Measurements from ENCODE around the gene TMEM179B.
A peak's percentile ranks its signal among the peaks of the same experiment; 100 is the strongest.
"Not testable (repeated sequence)": the region's sequence is repeated elsewhere in the genome, so short reads cannot be mapped to it uniquely, and the experiment has no call there.

TMEM179B gene

DNA sequence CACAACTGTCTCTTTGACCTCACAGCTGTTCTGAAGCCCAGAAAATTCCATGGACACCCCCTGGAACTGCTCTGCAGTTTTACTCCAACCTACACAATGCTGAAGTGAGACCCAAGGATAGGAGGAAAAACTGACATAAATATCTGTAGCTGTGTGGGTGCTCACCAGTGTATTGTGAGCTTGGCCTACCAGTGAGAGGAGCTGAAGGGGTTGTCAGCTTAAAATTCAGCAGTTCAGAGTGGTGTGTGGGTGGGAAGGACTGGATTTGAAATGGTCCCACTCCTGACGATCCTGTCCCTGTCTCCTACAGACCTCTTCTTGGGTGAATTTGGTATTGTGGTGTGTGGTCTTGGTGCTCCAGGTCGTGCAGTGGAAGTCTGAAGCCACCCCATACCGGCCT lies 2.4 kb downstream of the TMEM179B start:
- no peak for FAIRE-seq

DNA sequence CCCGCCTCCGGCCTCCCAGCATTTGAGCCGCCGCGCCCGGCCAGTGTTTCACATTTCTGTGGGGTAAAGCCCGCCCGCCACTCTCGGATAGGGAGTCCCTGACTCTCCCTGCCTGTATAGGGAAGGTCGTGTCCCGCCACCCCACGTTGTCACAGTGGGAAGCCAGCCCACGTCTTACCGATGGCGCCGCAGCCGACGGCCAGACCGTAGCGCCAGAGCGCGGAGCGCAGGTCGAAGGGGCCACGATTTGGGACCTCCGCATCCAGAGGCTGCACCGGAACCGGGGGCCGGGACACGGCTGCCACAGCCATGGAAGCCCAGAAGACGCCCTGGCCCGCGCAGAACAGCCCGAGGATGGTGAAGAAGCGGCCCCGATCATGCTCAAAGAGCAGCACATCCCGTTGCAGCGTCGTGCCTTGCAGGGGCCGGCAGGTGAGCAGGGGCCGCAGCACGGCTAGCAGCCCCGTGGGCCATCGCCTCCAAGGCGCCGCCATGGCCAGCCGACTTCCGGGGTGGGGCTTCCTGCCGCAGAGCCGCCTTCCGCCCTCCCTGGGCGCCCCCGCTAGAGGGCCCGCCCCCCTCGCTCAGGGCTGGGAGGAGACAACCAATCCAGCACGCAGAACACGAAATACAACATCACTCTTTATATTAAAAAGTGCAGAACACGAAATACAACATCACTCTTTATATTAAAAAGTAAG lies 4.4 kb downstream of the TMEM179B start, which contains the start of gene TMEM223:
TMEM223 (minus strand) TSS at position 506 of the 701 bp plus-strand sequence; CDS start at position 494, 12 bp downstream.
- no peak for FAIRE-seq

DNA sequence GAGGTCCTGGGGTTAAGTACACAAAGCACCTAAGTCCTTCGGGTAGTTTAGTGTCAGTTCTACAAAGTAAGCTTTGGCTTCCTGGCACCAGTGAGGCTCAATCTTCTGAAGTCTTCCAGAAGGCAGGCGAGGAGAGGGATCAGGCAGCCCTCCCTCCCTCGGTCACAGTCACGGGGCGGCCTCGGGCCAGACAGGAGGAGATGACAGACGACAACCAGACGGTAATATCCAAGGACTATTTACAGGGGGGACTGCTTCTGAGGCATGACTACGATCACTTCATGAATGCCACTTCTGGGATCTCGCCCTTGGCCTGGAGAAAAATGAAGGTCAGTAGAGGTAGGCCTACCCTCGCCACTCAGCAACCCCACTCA lies 5.0 kb downstream of the TMEM179B start:
- no peak for FAIRE-seq

DNA sequence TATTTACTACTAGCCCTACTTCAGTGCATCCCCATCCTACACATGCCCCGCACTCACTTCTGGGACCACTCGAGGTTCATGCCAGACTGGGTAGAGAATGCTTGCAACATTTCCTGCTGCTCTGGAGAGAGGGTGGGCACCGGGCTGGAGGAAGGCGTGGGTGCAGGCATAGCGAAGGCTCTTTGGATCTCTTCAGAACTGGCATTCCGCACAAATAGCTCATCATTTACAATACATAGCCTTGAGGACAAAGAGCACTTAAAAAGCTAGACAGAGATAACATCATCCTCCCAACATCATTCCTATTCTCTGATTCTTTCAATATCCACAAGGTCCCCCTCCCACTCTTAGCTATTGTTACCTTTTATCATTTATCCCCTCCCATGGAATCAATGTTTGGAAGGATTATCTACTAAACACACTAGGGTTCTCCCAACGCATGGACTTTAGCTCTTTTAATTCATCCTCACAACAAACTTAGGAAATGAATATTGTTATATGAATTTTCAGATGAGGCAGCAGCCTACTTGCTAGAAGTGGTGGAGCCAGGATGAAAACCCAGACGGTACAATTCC lies 7.1 kb downstream of the TMEM179B start:
- FAIRE-seq, result no peak

DNA sequence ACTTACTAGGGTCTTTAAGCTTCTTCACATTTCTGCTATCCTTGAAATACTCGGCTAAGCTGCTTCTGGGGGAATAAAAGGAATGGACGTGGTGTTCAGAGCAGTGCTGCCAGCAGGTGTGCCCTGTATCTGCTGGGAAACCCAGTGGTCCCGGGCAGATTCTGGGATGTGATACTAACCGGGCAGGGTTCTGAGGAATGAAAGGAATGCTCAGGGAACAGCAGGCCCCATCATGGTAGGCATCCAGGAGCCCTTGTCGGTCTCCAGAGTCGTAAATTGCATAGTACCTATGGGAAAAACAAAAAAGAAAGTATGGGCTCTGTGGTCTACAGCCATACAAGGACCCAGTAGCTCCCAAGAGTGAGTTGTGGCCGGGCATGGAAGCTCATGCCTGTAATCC lies 9.1 kb downstream of the TMEM179B start:
- FAIRE-seq, result no peak

DNA sequence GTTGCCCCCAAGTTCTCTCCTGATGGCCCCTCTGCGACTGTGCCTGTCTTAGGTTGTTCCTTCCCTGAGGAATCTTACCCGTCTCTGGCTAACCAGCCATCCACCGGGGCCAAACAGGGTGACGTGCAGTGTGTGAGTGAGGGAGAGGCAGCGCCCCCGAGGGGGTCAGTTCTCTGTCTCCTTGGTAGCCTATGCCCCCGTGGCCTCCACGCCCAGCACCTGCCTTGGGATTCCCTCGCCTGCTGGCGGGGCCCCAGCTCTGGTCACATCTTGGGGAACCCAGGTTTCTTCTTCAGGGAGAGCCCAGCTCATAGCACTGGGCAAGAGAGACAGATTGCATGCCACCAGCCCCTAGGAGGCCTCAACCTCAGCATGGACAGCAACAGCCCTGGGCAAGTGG lies 12.3 kb downstream of the TMEM179B start:
- no peak for FAIRE-seq

DNA sequence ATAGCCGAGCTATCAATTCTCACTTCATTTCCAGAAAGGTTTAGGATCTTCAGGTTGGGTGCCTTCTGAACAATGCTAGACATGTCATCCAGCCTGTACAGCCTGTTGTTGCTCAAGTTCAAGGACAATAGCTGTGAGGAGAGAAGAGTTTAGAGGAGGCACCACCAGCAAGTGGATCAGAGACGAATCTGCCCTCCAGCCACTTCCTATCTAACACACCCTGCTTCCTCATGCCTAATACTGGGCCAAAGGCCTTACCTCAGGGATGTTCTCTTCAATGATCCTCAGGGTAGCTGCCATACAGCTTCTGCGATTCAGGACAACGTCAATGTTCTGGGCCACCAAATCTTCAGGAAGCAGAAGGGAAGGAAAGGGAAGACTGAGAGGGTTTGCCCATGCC lies 13.9 kb downstream of the TMEM179B start:
- no peak for FAIRE-seq

DNA sequence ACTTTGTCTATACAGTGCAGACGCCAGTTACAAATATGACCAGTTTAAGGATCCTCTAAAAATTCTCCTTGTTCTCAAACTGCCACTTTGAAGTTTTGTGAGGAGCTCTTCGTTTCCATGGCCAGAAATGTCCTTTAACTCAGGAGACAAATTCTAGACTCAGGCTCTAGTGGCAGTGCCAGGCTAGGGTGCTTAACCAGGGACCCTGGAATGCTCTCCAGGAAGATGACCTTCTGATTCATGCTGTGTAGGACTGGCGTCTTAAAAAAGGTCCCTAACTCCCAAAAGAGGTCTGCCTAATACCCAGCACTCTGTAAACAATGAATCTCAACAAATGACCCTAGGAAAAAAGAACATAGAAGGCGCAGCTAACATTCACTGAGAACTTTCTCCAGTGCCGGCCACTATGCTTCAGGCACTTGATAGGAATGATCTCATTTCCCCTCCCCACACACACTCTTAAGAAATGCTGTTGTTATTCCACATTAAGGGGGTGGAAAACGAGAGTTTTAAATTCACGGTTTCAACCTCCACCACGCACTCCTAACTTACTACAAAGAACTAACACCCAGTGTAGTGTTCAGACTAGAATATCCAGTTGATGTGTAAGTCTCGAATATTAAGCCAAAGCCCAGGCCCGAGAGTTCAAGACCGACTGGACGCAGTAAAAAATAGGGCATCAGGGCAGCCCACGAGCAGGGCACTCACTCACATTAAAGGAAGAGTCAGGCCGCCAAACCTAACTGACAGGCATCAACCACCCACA lies 17.3 kb downstream of the TMEM179B start:
- FAIRE-seq, result no peak

DNA sequence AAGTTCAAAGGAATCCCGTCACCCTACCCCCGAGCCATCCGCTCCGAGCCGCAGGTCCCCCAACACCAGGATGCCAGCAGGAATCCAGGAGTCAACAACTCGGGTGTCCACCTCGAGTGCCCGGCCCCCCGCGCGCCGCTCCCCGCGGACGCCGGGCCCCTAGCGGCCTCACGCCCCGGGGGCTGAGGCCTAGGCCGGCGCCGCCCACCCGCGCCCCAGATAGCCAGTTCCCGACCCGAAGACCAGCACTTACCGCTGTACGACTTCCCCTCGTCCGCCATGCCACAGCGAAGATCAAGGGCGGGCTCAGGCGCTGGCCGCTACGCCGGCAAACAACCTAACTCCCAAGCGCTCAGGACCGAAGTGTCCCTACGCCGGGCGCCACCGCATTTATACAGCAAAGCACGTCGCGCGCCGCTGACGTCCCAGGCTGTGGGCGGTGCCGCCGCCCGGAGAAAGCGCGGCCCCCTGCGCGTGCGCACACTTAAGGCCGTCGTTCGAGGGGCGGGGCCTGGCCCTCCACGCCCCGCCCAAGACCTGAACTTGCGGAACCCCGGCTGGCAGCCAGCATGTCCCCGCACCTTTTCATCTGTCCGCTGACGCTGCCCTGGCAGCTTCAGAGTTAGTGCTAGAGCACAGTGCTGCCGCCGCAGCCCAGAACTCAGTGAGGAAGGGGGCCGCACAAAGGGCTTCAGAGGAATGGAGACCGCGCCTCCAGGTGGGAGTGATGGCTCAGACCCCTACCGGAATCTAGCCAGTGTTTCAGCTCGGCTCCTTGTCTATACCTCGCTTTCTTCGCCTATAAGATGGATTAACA lies 18.1 kb downstream of the TMEM179B start, which contains the start of gene NXF1:
NXF1 (minus strand) TSS at position 365 of the 817 bp plus-strand sequence; CDS start at position 281, 84 bp downstream.
- FAIRE-seq, result no peak

DNA sequence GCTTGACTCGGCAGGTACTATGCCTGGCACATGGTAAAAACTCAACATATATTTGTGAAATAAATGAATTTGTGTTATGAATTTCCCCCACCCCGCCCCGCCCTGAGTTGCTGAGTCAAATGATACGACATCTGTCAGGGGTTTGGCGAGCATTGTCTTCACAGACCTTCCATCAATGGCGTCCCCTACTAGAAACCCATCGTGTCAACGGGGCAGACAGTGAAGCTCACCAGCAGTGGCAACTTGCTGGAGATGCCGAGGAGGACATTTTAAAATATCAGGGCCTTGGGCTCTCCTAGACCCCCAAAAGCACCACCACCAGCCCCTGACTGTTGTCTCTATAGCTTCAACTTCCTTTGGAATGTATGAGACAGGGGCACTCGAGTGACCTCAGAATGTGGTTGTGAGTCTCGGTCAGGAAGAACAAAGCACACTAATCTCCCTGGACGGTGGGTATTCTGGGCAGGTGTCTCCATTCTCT lies 18.8 kb downstream of the TMEM179B start:
- FAIRE-seq, result no peak

DNA sequence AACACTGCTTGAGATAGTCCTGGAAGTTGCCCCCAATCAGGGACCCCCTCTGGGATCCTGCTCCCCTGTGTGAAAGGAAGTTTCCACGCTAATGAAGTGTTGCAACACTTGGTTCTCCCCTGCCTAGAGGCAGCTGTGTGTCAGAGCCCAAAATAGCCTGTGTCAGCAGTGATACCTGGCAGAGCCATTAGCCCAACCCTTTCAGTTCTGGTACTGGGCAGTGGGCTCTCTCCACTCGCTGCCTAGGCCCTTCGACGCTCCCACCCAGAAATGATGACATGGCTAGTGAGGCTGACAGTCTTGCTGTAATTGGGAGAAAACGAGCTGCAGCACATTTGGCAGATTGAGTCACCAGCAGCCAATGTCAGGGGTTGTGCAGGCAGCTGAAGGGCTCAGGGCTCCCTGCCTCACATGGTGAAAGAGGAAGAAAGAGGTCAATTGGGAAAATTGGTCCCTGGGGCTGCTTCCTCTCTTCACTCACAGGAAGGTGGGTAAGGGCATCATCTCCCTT lies 19.5 kb downstream of the TMEM179B start:
- FAIRE-seq, result no peak

DNA sequence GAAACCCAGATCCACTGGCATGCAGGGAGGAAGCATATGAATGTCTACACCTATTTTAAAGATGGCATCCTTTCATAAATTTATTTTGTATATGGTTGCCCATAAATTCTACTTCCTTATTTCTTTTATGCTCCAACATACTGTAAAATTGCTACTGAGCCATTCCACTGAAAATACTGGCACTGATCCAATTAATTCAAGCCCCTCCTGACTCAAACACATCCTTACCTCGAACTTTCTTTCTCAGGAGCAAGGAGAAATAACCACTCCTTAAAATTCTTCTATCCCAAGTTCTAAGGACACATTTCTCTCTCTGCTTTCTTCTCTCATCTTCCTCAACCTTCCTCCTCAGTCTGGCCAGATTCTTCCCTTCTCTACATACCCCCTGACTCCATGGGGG lies 23.5 kb downstream of the TMEM179B start:
- FAIRE-seq, result no peak

DNA sequence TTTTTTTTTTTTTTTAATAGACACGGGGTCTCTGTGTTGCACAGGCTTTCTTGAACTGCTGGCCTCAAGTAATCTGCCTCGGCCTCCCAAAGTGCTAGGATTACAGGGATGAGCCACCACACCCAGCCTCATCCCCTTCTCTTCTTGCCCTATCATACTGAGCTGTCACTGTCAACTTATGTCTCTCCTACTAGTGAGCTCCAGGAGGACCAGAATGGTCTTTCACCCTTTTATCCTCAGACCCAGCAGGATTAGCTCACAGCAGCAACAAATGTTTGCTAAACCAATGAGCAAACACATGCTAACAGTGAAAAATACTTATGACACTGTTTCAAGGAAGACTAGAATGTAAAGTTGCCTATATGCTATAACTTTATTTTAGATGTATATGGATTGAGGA lies 24.5 kb downstream of the TMEM179B start:
- FAIRE-seq, result no peak

DNA sequence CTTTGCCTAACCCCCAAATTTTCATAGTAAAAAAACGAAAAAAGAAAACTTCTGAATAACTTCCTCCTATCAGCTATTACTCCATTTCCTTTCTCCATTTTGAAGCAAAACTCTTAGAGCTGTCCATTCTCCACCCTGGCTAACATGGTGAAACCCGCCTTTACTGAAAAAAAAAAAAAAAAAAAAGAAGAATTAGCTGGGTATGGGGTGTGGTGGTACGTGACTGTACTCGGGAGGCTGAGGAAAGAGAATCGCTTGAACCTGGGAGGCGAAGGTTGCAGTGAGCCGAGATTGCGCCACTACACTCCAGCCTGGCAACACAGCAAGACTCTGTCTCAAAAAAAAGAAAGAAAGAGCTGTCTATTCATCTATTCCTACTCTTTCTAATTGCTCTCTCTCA lies 29.4 kb downstream of the TMEM179B start:
- no peak for FAIRE-seq

DNA sequence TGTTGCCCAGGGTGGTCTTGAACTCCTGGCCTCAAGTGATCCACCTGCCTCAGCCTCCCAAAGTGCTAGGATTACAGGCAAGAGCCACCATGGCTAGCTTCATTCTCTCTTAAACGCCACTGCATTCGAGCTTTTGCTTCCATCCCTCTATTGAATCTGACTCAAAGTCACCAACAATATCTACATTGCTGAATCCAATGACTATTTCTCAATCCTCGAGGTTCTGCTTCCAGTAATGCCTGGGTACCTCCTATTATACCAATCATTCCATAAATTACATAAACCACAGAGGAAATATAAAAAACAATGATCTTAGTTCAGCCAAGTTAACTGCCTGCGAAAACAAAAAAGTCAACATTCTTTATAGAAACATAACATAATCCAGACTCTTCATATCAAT lies 29.9 kb downstream of the TMEM179B start:
- no peak for FAIRE-seq

DNA sequence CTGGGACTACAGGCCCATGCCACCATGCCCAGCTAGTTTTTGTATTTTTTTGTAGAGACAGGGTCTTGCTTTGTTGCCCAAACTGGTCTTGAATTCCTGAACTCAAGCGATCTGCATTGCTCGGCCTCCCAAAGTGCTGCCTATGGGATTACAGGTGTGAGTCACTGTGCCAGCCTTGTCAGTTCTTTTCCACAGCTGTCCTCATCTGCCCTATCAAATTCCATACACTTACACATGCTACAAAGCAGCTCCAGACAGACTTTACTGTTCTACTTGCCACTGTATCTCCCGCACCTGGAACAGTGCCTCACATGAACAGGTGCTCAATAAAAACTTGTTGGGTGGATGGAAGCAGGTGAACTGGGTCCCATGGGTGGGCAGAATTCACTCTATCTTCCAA lies 36.5 kb downstream of the TMEM179B start:
- FAIRE-seq, result no peak

DNA sequence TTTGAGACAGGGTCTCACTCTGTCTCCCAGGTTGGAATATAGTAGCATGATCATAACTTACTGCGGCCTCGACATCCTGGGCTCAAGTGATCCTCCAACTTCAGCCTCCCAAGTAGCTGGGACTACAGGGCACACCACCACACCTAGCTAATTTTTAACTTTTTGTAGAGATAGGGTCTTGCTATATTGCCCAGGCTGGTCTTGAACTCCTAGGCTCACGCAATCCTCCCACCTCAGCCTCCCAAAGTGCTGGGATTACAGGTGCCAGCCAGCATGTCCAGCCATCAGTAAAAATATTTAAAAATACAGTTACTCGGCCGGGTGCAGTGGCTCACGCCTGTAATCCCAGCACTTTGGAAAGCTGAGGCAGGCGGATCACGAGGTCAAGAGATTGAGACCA lies 40.9 kb downstream of the TMEM179B start:
- FAIRE-seq, result not testable (repeated sequence)

DNA sequence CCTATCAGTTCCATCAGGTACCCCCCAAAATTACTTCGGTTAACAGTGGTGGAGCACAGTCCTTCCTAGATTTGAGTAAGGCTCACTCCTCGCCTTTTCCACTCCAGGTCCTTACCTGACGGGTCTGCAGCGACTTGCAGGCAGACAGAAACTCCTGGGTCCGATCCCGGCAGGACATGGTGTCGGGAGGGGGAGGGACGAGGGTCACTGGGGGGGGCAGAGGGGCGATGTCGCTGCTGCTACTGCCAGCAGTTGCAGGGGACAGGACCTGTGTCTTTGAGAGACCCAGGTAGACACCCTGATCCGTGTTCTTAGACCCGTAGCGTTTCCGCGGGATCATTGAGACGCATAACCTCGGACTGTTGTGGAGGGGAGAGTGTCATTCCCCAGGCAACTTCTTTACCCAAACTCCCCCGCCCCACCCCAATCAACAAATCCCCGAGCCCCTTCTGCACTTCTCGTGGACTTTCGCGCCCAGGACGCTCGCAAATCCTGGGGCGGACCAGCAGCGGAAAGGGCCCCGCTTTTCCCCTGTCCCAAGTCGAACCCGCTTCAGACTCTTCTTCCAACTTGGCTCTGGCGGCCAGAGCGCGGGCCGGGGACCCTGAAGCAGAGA lies 43.8 kb downstream of the TMEM179B start:
- no peak for FAIRE-seq

DNA sequence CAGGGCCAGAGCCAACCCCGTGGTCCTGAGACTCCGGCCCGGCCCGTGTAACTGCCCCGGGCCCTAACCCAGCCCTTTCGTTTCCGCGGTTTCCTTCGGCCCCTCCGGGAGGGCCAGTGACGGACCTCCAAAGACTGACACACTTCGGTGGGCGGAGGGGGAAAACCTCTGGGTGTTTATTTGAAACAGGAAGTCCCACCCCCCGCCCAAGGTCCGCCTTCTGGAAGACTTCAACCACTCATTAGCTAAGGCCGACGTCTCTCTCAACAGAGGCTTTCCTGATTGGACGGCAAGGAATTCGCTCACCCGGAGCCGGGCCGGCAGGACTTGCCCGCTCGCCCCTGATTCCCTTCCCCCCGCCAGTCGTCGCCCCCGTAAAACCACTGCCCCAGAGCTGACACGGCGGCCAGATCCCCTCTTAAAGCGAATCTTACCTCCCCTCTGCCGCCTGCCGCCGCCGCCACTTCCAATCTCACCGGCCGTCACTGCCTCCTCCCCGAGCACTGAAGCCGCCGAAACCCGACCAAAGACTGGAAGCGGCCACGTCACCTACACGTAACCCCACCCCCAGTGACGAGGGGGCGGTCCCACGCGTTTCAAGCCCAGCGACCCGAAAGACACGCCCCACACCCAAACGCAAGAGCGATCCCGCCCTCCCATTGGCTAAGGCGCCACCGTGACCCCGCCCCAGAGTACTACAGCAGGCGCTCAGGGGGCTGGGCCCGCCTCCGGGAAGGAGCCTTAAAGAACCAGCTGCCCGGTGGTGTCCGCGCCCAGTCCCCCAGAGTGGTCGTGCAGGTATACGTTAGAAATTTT lies 44.5 kb downstream of the TMEM179B start, which contains the start of gene STX5:
STX5 (minus strand) TSS at position 532 of the 816 bp plus-strand sequence. CDS start 808 bp downstream, outside the sequence.
- FAIRE-seq, result peak; percentile 91

DNA sequence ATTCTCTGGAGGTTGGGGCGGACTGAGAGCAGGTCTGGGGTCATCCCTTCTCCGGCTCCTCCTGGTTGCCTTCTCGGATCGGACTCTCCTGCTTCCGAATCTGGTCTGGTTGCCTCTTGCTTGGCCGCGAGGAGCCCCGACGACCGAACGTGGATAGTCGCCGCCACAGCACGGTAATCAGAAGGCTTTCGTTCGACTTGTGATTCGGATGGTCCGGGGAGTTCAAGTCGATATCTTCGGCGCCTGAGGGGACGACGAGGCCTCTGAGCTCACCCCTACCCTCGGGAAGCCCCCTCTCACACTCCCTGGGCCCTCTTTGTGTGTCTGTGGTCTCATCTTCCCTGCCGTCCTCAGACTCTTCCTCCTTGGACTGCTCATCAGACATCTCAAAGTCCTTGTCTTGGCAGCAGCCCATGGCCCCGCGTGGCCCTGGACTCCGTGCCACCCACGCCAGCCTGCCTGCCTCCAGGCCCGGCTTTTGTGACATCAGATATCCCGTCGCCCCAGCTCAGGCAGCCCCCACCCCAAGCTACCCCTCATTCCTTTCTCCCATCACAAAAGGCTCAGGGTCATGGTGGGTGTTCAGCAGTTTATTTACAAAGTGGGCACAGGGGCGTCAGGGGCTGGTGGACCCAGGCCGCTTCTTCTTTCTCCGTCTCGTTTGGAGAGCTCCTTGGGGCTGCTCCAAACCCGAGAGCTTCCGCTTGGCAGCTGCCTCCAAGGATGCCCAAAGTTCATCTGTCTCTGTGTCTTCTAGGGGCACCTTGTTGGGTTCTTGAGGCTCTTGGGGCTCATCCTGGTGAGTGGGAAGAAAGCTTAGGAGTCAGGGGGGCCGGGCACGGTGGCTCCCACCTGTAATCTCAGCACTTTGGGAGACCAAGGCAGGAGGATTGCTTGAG lies 45.4 kb downstream of the TMEM179B start, which contains the start of gene TEX54:
TEX54 (minus strand) TSS at position 506 of the 899 bp plus-strand sequence.
- FAIRE-seq, result no peak
